Natural killer cell treated with Interleukin-12 subunit alpha and Interleukin-12 subunit beta and Interleukin-15 and Interleukin-18, amount 100 ng/mL, for 72 hours (primary cell): ENCODE data around the gene TLE3. TPM values are rescaled to one million over a fixed set of nuclear protein-coding genes. Genes with fewer than 3 reads are reported as not detected.

Experiments used
- ATAC-seq, 2 donors: fragments of 150-1000 bp; cut with Tn5 transposase in 1 of 2; sonication (Bioruptor Pico), chemical (Tn5 transposase) in 1 of 2; 2 replicates each; pipeline ENCODE4 v1.10.0; 2021
- DNase-seq: peaks from one replicate; pipeline ENCODE4 v3.0.0; 2022; ENCODE audit warnings: low spot score
- H3K27ac Mint-ChIP-seq, 2 donors: 1 replicate in 1 of 2; 2 replicates in 1 of 2; pipeline ENCODE4 v1.8.0; 2022; ENCODE audit warnings: mixed read lengths in 2 of 2, mild to moderate bottlenecking in 1 of 2, moderate library complexity in 1 of 2
- H3K27me3 Mint-ChIP-seq, 2 donors: 1 replicate in 1 of 2; 2 replicates in 1 of 2; pipeline ENCODE4 v1.8.0; 2022; ENCODE audit warnings: mixed read lengths in 2 of 2
- H3K36me3 Mint-ChIP-seq: one replicate; pipeline ENCODE4 v1.8.0; 2022; ENCODE audit warnings: mixed read lengths
- H3K4me1 Mint-ChIP-seq, 2 donors: 1 replicate in 1 of 2; 2 replicates in 1 of 2; pipeline ENCODE4 v1.8.0; 2022; ENCODE audit warnings: low read depth in 2 of 2, mixed read lengths in 2 of 2, mild to moderate bottlenecking in 1 of 2
- H3K4me3 Mint-ChIP-seq: one replicate; pipeline ENCODE4 v1.8.0; 2022; ENCODE audit warnings: mixed read lengths
- H3K9me3 Mint-ChIP-seq: 2 replicates; pipeline ENCODE4 v1.8.0; 2022; ENCODE audit warnings: mixed read lengths
- total RNA-seq, 2 donors: library from RNA; stranded (reverse); gene quantifications; one replicate each; pipeline ENCODE4 v1.2.3, GENCODE V29; 2022

TLE3 gene
- total RNA-seq, 2 donors from 2014 or later: 57.6 to 128 TPM

DNA sequence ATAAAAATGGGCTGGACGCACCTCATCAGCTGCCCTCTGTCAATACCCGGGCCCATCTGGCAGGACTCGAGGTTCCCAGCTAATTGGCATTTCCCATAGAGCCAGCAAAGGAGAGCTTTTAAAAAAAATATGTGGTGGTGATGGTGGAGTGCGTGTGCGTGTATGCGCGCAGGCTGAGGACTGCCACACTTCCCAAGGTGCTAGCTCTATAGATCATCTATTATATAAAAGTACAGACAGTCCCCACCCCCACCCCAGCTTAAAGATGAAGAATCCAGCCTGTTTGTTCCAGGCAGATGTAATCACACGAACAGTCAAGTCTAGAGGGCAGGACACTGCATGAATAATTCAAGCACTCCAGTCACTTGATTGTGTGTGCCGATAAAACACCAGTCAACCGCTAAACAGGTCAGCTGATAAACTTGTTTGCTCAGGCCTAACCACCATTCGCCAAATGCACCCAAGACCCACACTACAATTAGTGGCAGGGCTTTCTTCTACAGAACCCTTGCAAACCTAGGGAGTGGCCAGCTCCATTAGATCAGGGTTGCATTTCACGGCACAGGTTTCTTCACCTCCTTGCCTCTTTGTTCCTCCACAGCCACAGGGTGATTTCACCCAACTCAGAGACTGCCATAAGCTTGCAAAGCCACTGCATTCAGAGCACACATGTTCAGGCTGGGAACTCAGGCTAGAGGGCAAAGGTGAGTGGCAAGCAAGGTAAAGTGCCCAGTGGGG, 5.8 kb downstream of the TLE3 start:
- H3K27me3 Mint-ChIP-seq: peaks cover 0 to 18% of the 10 kb centered on the region in 2 donors
- peaks cover 31% of the 10 kb centered on the region for H3K36me3 Mint-ChIP-seq
- H3K27ac Mint-ChIP-seq: peak overlapping the region; percentile 61 to 96
- ATAC-seq (peak; percentile 76 to 77), DNase-seq (no peak)
- peaks cover 62 to 79% of the 10 kb centered on the region in 2 donors for H3K4me1 Mint-ChIP-seq
- no peaks in the 10 kb centered on the region for H3K9me3 Mint-ChIP-seq
- H3K4me3 Mint-ChIP-seq: peak overlapping the region; percentile 99

DNA sequence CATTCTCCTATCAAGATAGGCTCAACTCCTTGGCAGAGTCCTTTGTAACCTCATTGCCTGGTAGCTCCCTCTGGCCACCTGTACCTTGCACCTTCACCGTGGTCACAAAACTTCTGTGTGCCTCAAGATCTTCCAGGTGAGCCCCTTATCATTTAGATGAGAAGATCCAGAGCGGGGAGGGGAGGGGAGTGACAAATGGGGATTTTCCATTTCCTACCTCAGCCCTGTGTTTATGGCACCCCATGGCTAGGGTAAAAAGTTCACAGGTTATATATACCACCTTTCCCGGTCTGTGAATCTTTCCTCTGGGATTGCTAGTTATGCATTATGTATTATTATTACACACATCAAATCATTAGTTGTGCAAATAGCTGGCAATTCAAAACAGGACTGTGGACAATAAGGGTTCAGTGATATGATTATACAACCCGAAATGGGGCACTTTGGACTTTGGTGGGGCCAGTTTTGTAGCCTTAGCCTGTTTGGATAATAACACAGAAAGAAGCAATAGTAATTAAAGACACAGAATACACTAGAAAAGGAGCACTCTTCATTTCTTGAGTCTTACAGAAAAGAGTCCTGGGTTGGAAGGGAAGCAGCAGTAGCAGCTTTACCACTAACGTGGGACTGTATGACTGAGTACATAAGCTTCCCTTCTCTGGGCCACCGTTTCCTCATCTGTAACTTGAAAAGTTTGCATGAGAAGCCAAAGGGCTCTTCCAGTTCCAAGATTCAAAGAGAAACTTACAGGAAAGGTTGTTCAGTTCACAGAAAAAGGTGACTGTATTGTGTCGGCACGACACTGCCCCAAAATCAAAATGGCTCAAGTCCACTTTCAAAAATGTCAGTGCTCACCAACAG, 7.1 kb downstream of the TLE3 start:
- H3K4me3 Mint-ChIP-seq: peak overlapping the region; percentile 99
- peaks cover 36% of the 10 kb centered on the region for H3K36me3 Mint-ChIP-seq
- ATAC-seq (peak; percentile 74 to 76), DNase-seq (no peak)
- peaks cover 0 to 17% of the 10 kb centered on the region in 2 donors for H3K27me3 Mint-ChIP-seq
- no peaks in the 10 kb centered on the region for H3K9me3 Mint-ChIP-seq
- peaks cover 70 to 87% of the 10 kb centered on the region in 2 donors for H3K4me1 Mint-ChIP-seq
- peak overlapping the region; percentile 61 to 96 for H3K27ac Mint-ChIP-seq

DNA sequence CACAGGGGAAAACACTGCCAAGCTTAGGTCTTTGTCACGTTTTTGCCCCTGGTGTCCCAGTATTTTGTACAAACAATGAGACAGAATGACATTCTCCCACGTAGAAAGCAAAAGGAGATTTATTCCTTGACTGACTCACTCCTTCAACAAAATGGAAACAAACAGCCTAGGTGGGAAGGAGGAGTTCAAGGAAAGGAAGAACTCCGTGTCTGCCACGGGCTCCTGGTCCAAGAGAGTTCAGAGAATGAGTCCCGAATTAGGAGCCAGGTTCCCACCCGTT, 8.1 kb downstream of the TLE3 start:
- H3K27me3 Mint-ChIP-seq: peaks cover 0 to 17% of the 10 kb centered on the region in 2 donors
- no peaks in the 10 kb centered on the region for H3K9me3 Mint-ChIP-seq
- no peak for ATAC-seq
- H3K4me1 Mint-ChIP-seq: peaks cover 66 to 91% of the 10 kb centered on the region in 2 donors
- H3K4me3 Mint-ChIP-seq: peak overlapping the region; percentile 99
- DNase-seq: no peak
- peaks cover 41% of the 10 kb centered on the region for H3K36me3 Mint-ChIP-seq
- H3K27ac Mint-ChIP-seq: peak overlapping the region; percentile 61 to 96

DNA sequence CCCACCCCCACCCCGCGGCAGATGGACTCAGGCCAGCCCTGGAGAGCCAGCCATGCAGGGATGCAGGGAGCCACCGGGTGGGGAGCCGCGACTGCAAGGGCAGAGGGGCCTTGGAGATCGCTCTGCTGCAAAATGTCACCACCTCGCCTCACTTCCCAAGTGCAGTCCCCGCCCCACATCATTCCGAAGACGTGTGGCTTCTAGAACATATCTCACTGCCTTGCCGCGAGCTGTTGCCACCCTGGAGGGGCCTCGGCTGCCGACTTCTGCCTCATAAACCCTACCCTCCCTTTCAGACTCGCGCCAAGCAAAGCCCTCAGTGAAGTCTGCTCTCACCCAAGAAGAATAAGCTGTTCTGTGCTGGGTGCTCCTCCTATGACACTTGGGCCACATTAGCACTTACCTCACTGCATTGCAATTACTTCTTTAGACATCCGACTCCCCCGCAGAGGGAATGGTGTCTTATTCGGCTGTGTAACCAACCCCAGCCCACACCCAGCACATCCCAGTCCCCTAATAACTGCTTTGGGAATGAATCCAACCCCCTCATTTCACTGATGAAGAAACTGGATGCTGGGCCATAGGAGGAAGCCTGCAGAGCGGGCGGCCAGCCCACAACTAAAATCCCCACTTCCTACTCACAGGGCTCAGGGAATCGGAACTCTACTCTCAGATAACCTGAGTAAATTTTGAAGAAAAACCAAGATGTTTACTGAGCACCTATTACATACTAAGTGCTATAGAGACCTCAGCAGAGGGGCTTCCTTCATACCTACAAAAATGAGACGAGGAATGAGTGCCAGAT, 8.6 kb downstream of the TLE3 start:
- Mint-ChIP-seq H3K4me3 (peak overlapping the region; percentile 26), H3K27me3 (peaks cover 0 to 15% of the 10 kb centered on the region in 2 donors), H3K4me1 (peaks cover 65 to 91% of the 10 kb centered on the region in 2 donors), H3K36me3 (peaks cover 39% of the 10 kb centered on the region), H3K9me3 (no peaks in the 10 kb centered on the region), H3K27ac (peak overlapping the region in 1 of 2 donors; percentile 96)
- ATAC-seq (no peak), DNase-seq (no peak)

DNA sequence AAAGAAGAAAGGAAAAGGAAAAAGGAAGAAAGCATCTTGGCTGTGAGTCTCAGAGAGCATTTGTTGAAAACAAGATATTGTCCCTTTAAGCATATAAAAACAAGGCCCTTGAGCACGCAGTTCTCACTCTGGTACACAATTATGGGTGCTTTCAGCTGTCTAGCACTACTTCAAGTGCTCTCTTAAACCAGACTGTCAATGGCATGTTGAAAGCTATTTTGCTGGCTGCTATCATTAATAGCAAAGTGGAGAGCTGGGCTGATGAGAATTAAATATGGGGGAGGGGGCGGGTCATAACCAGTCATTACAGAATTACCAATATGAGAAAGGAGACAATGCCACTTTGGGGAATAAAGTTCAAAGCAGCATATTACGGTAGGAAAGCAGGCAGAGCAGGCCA, 9.3 kb downstream of the TLE3 start:
- H3K27ac Mint-ChIP-seq: no peak overlapping the region
- H3K4me1 Mint-ChIP-seq: peaks cover 71 to 93% of the 10 kb centered on the region in 2 donors
- H3K27me3 Mint-ChIP-seq: peaks cover 0 to 14% of the 10 kb centered on the region in 2 donors
- peak overlapping the region; percentile 27 for H3K4me3 Mint-ChIP-seq
- H3K36me3 Mint-ChIP-seq: peaks cover 37% of the 10 kb centered on the region
- no peak for DNase-seq
- H3K9me3 Mint-ChIP-seq: no peaks in the 10 kb centered on the region
- ATAC-seq: no peak

DNA sequence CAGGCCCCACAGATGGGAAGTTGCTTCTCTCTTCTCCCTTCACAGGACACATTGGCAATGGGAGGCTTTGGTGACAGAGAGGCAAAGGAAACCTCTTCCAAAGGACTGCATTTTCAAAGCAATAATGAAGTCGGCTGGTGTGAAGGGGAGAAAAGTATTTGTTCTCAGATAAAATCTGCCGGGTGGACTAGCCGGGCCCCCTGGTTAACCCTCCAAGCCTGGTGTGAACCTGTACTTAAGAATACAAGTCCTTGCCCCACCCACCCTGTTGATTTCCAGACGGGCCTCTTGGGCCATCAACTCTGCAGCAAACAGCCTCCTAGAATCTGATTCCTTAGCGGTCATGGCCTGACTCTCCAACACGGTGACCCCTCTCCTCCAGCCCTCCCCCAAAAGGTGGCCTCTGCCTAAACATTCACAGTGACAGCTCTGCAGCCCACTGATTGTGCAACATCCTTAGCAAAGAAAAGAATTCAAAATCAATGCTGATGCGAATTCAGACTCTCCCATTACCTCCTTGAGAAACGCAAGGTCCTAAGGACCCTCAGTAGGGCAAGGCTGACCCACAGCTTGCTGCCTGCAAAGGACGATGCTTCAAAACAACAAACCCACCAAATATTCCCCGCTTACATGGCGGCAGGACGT, 9.9 kb downstream of the TLE3 start:
- Mint-ChIP-seq H3K27ac (no peak overlapping the region), H3K9me3 (no peaks in the 10 kb centered on the region), H3K36me3 (peaks cover 30% of the 10 kb centered on the region), H3K27me3 (peaks cover 0 to 14% of the 10 kb centered on the region in 2 donors), H3K4me3 (no peak overlapping the region), H3K4me1 (peaks cover 69 to 93% of the 10 kb centered on the region in 2 donors)
- DNase-seq (no peak), ATAC-seq (no peak)

DNA sequence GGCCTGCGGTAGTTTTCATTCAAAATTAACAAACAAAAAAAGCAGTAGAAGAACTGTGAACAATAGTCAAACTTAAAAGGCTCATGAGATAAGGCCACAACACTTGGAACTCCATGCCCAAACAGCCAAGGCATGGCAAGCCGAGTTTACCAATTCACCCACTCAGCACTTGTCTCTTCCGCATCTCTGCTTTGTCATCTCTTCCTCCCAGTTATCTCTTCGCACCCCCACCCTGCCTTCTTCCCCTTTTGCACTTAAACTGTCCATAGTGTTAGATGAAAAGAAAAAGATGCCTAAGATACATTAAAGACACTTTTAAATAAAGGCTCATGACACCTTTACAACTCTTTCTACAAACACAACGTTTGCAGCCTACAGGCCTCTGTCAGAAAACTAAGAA, 11.1 kb downstream of the TLE3 start:
- no peak for DNase-seq
- Mint-ChIP-seq H3K27ac (peak overlapping the region in 1 of 2 donors; percentile 3), H3K4me1 (peaks cover 61 to 86% of the 10 kb centered on the region in 2 donors), H3K27me3 (peaks cover 0 to 11% of the 10 kb centered on the region in 2 donors), H3K36me3 (peaks cover 27% of the 10 kb centered on the region), H3K4me3 (peak overlapping the region; percentile 3), H3K9me3 (no peaks in the 10 kb centered on the region)
- no peak for ATAC-seq

DNA sequence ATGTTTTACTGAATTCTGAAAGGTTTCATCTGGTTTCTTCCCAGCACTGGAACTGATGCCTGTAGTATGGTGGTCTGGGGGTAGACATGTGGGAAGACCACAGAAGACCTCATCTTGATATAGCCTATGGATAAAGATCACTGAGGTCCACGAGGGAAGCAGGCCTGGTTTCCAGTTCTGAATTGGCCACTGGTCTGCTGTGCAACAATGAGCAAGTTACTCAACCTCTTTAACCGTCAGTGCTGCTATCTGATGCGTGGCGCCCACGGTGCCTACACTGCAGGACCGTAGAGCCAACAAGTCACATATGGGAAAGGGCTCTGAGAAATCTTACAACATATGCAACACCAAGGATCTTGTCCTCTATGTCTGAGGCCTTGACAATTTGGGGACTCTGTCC, 13.3 kb downstream of the TLE3 start:
- ATAC-seq: peak; percentile 34 to 64
- peak overlapping the region; percentile 62 for H3K4me3 Mint-ChIP-seq
- peaks cover 46 to 68% of the 10 kb centered on the region in 2 donors for H3K4me1 Mint-ChIP-seq
- no peaks in the 10 kb centered on the region for H3K9me3 Mint-ChIP-seq
- H3K36me3 Mint-ChIP-seq: peaks cover 29% of the 10 kb centered on the region
- peaks cover 0 to 13% of the 10 kb centered on the region in 2 donors for H3K27me3 Mint-ChIP-seq
- no peak for DNase-seq
- peak overlapping the region in 1 of 2 donors; percentile 63 for H3K27ac Mint-ChIP-seq

DNA sequence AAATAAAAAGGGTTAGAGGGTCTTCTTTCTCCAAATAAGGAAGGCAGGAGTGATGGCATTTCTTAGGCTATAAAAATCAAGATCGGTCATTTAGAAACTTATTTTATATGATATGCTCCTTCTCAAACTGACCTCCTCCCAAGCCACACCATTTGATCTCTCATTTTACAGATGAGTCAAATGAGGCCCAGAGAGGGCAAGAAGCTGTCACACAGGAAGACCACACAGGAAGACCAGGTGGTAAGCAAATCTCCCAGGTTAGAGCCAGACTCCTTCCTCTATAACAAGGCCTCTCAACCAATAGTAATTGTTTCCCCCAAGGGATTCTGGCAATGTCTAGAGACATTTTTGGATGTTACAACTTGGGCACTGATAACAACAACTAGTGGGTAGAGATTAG, 13.8 kb downstream of the TLE3 start:
- Mint-ChIP-seq H3K4me1 (peaks cover 44 to 64% of the 10 kb centered on the region in 2 donors), H3K4me3 (peak overlapping the region; percentile 62), H3K27me3 (peaks cover 0 to 13% of the 10 kb centered on the region in 2 donors), H3K27ac (peak overlapping the region in 1 of 2 donors; percentile 63), H3K36me3 (peaks cover 29% of the 10 kb centered on the region), H3K9me3 (no peaks in the 10 kb centered on the region)
- ATAC-seq (peak; percentile 80 to 90), DNase-seq (no peak)

DNA sequence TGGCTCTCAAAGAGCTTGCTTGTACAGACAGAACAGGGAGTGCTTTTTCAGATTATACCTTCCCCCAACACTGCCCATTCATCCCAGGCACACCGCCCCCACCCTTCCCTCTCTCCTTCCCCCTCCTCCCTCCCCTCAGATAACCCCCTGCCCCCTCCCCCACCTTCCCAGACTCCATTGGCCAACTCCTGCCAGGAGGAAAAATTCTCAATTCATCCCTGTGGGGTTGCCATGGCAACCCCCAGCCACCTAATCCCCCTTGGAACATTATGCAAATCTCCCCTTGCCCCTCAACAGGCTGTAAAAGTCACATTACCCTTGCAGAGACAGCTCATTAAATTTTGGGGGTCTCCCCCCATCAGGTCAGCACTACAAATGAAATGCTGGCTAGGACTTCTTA, 14.3 kb downstream of the TLE3 start:
- peak overlapping the region in 1 of 2 donors; percentile 63 for H3K27ac Mint-ChIP-seq

DNA sequence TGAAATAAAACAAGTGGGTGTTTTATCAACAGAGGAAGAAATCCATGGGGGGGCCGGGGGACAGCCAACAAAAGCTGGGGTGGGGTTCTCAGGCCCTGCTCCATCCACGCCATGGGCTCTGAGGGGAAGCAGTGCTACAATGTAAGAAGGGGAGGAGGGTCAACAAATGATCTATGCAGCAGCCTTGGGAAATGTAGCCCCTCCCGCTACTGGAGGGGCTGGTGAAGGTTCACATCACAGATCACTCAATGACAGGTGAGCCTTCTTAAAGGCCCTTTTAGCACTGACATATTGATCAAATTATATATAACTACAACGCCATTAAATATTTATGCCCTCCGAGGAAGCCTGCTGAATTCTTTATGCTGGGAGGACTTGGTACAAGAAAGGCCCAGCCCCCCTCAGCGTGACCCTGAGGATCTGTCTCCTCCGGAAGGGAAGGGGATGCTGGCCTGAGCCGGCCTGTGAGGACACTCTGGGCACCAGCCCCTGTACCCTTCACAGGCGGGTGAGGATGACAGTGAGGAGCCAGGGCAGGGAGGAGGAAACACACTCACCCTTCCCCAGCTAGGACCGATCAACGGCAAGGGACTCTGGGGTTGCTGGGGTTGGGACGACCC, 15.3 kb downstream of the TLE3 start:
- H3K9me3 Mint-ChIP-seq: no peaks in the 10 kb centered on the region
- peaks cover 29% of the 10 kb centered on the region for H3K36me3 Mint-ChIP-seq
- H3K4me1 Mint-ChIP-seq: peaks cover 36 to 51% of the 10 kb centered on the region in 2 donors
- DNase-seq: no peak
- H3K27ac Mint-ChIP-seq: peak overlapping the region in 1 of 2 donors; percentile 62
- H3K27me3 Mint-ChIP-seq: peaks cover 0 to 11% of the 10 kb centered on the region in 2 donors
- no peak overlapping the region for H3K4me3 Mint-ChIP-seq
- no peak for ATAC-seq

More for the DNA sequence above, 14.3 kb downstream of the TLE3 start:
- DNase-seq: no peak
- Mint-ChIP-seq H3K4me1 (peaks cover 42 to 59% of the 10 kb centered on the region in 2 donors), H3K4me3 (peak overlapping the region; percentile 62), H3K9me3 (no peaks in the 10 kb centered on the region), H3K36me3 (peaks cover 29% of the 10 kb centered on the region), H3K27me3 (peaks cover 0 to 13% of the 10 kb centered on the region in 2 donors)
- ATAC-seq: no peak

DNA sequence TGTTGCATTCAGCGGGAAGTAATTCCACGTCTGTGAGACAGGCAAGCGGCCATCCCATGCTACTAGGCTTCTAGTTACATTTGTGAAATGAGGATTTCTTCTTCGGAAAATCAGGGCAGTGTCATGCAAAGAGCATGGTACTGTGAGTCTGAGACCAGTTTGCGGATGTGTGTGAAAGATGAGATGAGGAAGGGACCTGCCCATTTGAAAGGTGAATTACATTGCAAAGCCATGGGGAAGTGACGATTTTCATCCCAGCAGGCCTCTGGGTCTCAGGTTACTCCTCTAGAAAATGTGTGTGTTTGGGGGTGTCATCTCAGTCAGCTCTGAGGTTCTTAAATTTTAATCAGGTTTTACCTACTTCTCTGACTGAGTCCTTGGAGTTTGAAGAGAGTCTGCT, 16.1 kb downstream of the TLE3 start:
- H3K9me3 Mint-ChIP-seq: no peaks in the 10 kb centered on the region
- no peak for ATAC-seq
- H3K36me3 Mint-ChIP-seq: peaks cover 29% of the 10 kb centered on the region
- peaks cover 0 to 6% of the 10 kb centered on the region in 2 donors for H3K27me3 Mint-ChIP-seq
- peak overlapping the region in 1 of 2 donors; percentile 62 for H3K27ac Mint-ChIP-seq
- no peak for DNase-seq
- H3K4me1 Mint-ChIP-seq: peaks cover 30 to 43% of the 10 kb centered on the region in 2 donors
- H3K4me3 Mint-ChIP-seq: no peak overlapping the region
